Measurements from ENCODE around the gene KRTAP2-2.
"Not testable (repeated sequence)": the region's sequence is repeated elsewhere in the genome, so short reads cannot be mapped to it uniquely, and the experiment has no call there.

The KRTAP2-2 gene

GRCh38 chr17:41071606-41072360 lies 16.8 kb upstream of the KRTAP2-2 start:
- peaks cover 8% of the 10 kb centered on the region for H3K27me3 Mint-ChIP-seq
- H3K27ac Mint-ChIP-seq: no peak overlapping the region
- no peaks in the 10 kb centered on the region for H3K36me3 Mint-ChIP-seq
- H3K4me3 Mint-ChIP-seq: no peak overlapping the region
- no peaks in the 10 kb centered on the region for H3K9me3 Mint-ChIP-seq (ENCODE audit: low read depth)
- H3K4me1 Mint-ChIP-seq (ENCODE audit: low read depth): peaks cover 2% of the 10 kb centered on the region

- H3K9me3 Mint-ChIP-seq (ENCODE audit: low read depth): no peaks in the 10 kb centered on the region
- H3K36me3 Mint-ChIP-seq: no peaks in the 10 kb centered on the region
- H3K27me3 Mint-ChIP-seq: no peaks in the 10 kb centered on the region
- peaks cover 2% of the 10 kb centered on the region for H3K4me1 Mint-ChIP-seq (ENCODE audit: low read depth)
- no peak overlapping the region for H3K4me3 Mint-ChIP-seq
- no peak overlapping the region for H3K27ac Mint-ChIP-seq
These were observed 14.0 kb upstream of the KRTAP2-2 start for GRCh38 chr17:41069031-41069430.

- no peaks in the 10 kb centered on the region for H3K9me3 Mint-ChIP-seq (ENCODE audit: low read depth)
- H3K4me3 Mint-ChIP-seq: no peak overlapping the region
- no peaks in the 10 kb centered on the region for H3K36me3 Mint-ChIP-seq
- H3K4me1 Mint-ChIP-seq (ENCODE audit: low read depth): peaks cover 2% of the 10 kb centered on the region
- H3K27me3 Mint-ChIP-seq: no peaks in the 10 kb centered on the region
- H3K27ac Mint-ChIP-seq: no peak overlapping the region
These were observed 12.3 kb upstream of the KRTAP2-2 start for GRCh38 chr17:41067281-41067680.

- H3K27ac Mint-ChIP-seq: no peak within 1 kb of the TSS
- no peak within 1 kb of the TSS for H3K4me3 Mint-ChIP-seq
- peaks cover 2% of the 10 kb centered on the region for H3K4me1 Mint-ChIP-seq (ENCODE audit: low read depth)
- peaks cover 9% of the 10 kb centered on the region for H3K27me3 Mint-ChIP-seq
- H3K36me3 Mint-ChIP-seq: no peaks in the 10 kb centered on the region
- no peaks in the 10 kb centered on the region for H3K9me3 Mint-ChIP-seq (ENCODE audit: low read depth)
These were observed 11.0 kb upstream of the KRTAP2-2 start, which contains the start of gene KRTAP2-4 for GRCh38 chr17:41065829-41066624. KRTAP2-4 (minus strand) TSS chr17:41065879; CDS start chr17:41065845, 34 bp downstream.

GRCh38 chr17:41065016-41065689 lies 10.1 kb upstream of the KRTAP2-2 start:
- H3K36me3 Mint-ChIP-seq; H3K9me3 Mint-ChIP-seq (ENCODE audit: low read depth); H3K4me3 Mint-ChIP-seq; H3K4me1 Mint-ChIP-seq (ENCODE audit: low read depth); H3K27ac Mint-ChIP-seq: not testable (repeated sequence)
- peaks cover 14% of the 10 kb centered on the region for H3K27me3 Mint-ChIP-seq

GRCh38 chr17:41064301-41064700 lies 9.3 kb upstream of the KRTAP2-2 start:
- no peaks in the 10 kb centered on the region for H3K36me3 Mint-ChIP-seq
- H3K4me1 Mint-ChIP-seq (ENCODE audit: low read depth): peaks cover 3% of the 10 kb centered on the region
- H3K27ac Mint-ChIP-seq: no peak overlapping the region
- H3K27me3 Mint-ChIP-seq: peaks cover 18% of the 10 kb centered on the region
- H3K4me3 Mint-ChIP-seq: no peak overlapping the region
- no peaks in the 10 kb centered on the region for H3K9me3 Mint-ChIP-seq (ENCODE audit: low read depth)

- no peaks in the 10 kb centered on the region for H3K9me3 Mint-ChIP-seq (ENCODE audit: low read depth)
- no peak overlapping the region for H3K27ac Mint-ChIP-seq
- peaks cover 19% of the 10 kb centered on the region for H3K27me3 Mint-ChIP-seq
- H3K4me3 Mint-ChIP-seq: no peak overlapping the region
- H3K36me3 Mint-ChIP-seq: no peaks in the 10 kb centered on the region
- H3K4me1 Mint-ChIP-seq (ENCODE audit: low read depth): peaks cover 3% of the 10 kb centered on the region
These were observed 8.4 kb upstream of the KRTAP2-2 start for GRCh38 chr17:41063449-41063848.

GRCh38 chr17:41061964-41062363 lies 6.9 kb upstream of the KRTAP2-2 start:
- Mint-ChIP-seq H3K4me1 (ENCODE audit: low read depth) (peaks cover 3% of the 10 kb centered on the region), H3K36me3 (no peaks in the 10 kb centered on the region), H3K9me3 (ENCODE audit: low read depth) (no peaks in the 10 kb centered on the region), H3K27me3 (peaks cover 26% of the 10 kb centered on the region), H3K4me3 (no peak overlapping the region), H3K27ac (no peak overlapping the region)

GRCh38 chr17:41060052-41060604 lies 5.1 kb upstream of the KRTAP2-2 start, which contains the start of gene KRTAP2-3:
KRTAP2-3 (minus strand) TSS chr17:41060114; CDS start chr17:41060050, 64 bp downstream.
- H3K36me3 Mint-ChIP-seq: no peaks in the 10 kb centered on the region
- no peak within 1 kb of the TSS for H3K4me3 Mint-ChIP-seq
- peaks cover 3% of the 10 kb centered on the region for H3K4me1 Mint-ChIP-seq (ENCODE audit: low read depth)
- peaks cover 30% of the 10 kb centered on the region for H3K27me3 Mint-ChIP-seq
- no peak within 1 kb of the TSS for H3K27ac Mint-ChIP-seq
- no peaks in the 10 kb centered on the region for H3K9me3 Mint-ChIP-seq (ENCODE audit: low read depth)

GRCh38 chr17:41059276-41060051 lies 4.4 kb upstream of the KRTAP2-2 start:
- H3K27ac Mint-ChIP-seq; H3K4me1 Mint-ChIP-seq (ENCODE audit: low read depth); H3K36me3 Mint-ChIP-seq: not testable (repeated sequence)

GRCh38 chr17:41058741-41059140 lies 3.7 kb upstream of the KRTAP2-2 start:
- no peak overlapping the region for H3K27ac Mint-ChIP-seq
- H3K27me3 Mint-ChIP-seq: peaks cover 30% of the 10 kb centered on the region
- H3K4me3 Mint-ChIP-seq: no peak overlapping the region
- peaks cover 3% of the 10 kb centered on the region for H3K4me1 Mint-ChIP-seq (ENCODE audit: low read depth)
- no peaks in the 10 kb centered on the region for H3K36me3 Mint-ChIP-seq
- no peaks in the 10 kb centered on the region for H3K9me3 Mint-ChIP-seq (ENCODE audit: low read depth)

More at GRCh38 chr17:41059276-41060051, 4.4 kb upstream of the KRTAP2-2 start:
- peaks cover 30% of the 10 kb centered on the region for H3K27me3 Mint-ChIP-seq
- H3K4me3 Mint-ChIP-seq; H3K9me3 Mint-ChIP-seq (ENCODE audit: low read depth): not testable (repeated sequence)

- Mint-ChIP-seq H3K4me1 (ENCODE audit: low read depth) (peaks cover 3% of the 10 kb centered on the region), H3K27me3 (peaks cover 30% of the 10 kb centered on the region), H3K9me3 (ENCODE audit: low read depth) (no peaks in the 10 kb centered on the region), H3K4me3 (no peak overlapping the region), H3K36me3 (no peaks in the 10 kb centered on the region), H3K27ac (no peak overlapping the region)
These were observed 2.5 kb upstream of the KRTAP2-2 start for GRCh38 chr17:41057547-41057946.

GRCh38 chr17:41054556-41054955 lies 474 bp downstream of the KRTAP2-2 start:
- H3K36me3 Mint-ChIP-seq; H3K9me3 Mint-ChIP-seq (ENCODE audit: low read depth); H3K4me1 Mint-ChIP-seq (ENCODE audit: low read depth); H3K27ac Mint-ChIP-seq; H3K4me3 Mint-ChIP-seq: not testable (repeated sequence)
- peaks cover 14% of the 10 kb centered on the region for H3K27me3 Mint-ChIP-seq

- H3K4me1 Mint-ChIP-seq (ENCODE audit: low read depth): no peaks in the 10 kb centered on the region
- H3K9me3 Mint-ChIP-seq (ENCODE audit: low read depth): no peaks in the 10 kb centered on the region
- no peak overlapping the region for H3K4me3 Mint-ChIP-seq
- peaks cover 11% of the 10 kb centered on the region for H3K27me3 Mint-ChIP-seq
- no peaks in the 10 kb centered on the region for H3K36me3 Mint-ChIP-seq
- H3K27ac Mint-ChIP-seq: no peak overlapping the region
These were observed 1.0 kb downstream of the KRTAP2-2 start for GRCh38 chr17:41054025-41054424.
